HCT116 (cell line): Measurements from ENCODE around the gene DCP1B. TPM values are rescaled to one million over a fixed set of nuclear protein-coding genes. Genes with fewer than 3 reads are reported as not detected.

Experiments
- ATAC-seq: fragments of 200-7000 bp; cut with Tn5 transposase; 2 replicates; pipeline ENCODE4 v1.9.1; 2020; ENCODE audit warnings: mild to moderate bottlenecking, moderate library complexity
- BruUV-seq: library from RNA; stranded (reverse); fragments of 400-500 nt; replicated peaks from 2 replicates; lab custom pipeline; 2021; lab: Mats Ljungman, UMichigan
- CTCF ChIA-PET: fragments of 300-600 bp; sonication (Branson Sonifier 250); formaldehyde crosslinking; loops from one replicate; lab custom pipeline; 2021; ENCODE audit warnings: antibody characterized with exemption; lab: Charles Lee
- POLR2A ChIA-PET: fragments of 300-600, 350-600 bp; sonication (Branson Sonifier 250); formaldehyde crosslinking; loops from one replicate; lab custom pipeline; 2021; ENCODE audit warnings: antibody characterized with exemption; lab: Charles Lee
- RAD21 ChIA-PET, 2 experiments: fragments of 300-600 bp; sonication (Branson Sonifier 250); formaldehyde crosslinking; loops; one replicate each; lab custom pipeline; 2023; ENCODE audit warnings: low total read pairs in 2 of 2; ENCODE audit not compliant: uncharacterized antibody in 2 of 2, unreplicated experiment in 2 of 2, low non-redundant PET in 1 of 2; lab: Charles Lee
- DNase-seq: peaks from one replicate; pipeline ENCODE4 v3.0.0-alpha.2; 2010; ENCODE audit warnings: low read depth, low spot score
- H2AFZ ChIP-seq: fragments of 200-600 bp; shearing (Covaris generic), sonication (generic); 2 replicates; pipeline ENCODE4 v1.6.1; 2017; ENCODE audit warnings: low read depth, mixed run types, mixed read lengths, antibody characterized with exemption, low read length; ENCODE audit not compliant: poor library complexity, severe bottlenecking
- H3K27ac ChIP-seq: 2 replicates; pipeline ENCODE4 v1.5.1; 2012; ENCODE audit warnings: low read depth, low read length
- H3K27me3 ChIP-seq: fragments of 200-600 bp; sonication (generic); 2 replicates; pipeline ENCODE4 v1.6.1; 2016; ENCODE audit warnings: mixed run types, low read length, mixed read lengths; ENCODE audit not compliant: insufficient read depth
- H3K36me3 ChIP-seq, 2 experiments: fragments of 200-500 bp in 1 of 2; fragments of 200-600 bp in 1 of 2; sonication (Bioruptor generic) in 1 of 2; sonication (generic) in 1 of 2; 2 replicates each; pipeline versions ENCODE4 v1.5.1 to v1.6.1; 2014 to 2016; ENCODE audit warnings: low read length in 2 of 2, inconsistent platforms in 1 of 2, mixed read lengths in 1 of 2, mixed run types in 1 of 2; ENCODE audit not compliant: insufficient read depth in 2 of 2, control insufficient read depth in 1 of 2
- H3K4me1 ChIP-seq, 2 experiments: fragments of 200-600 bp in 1 of 2; sonication (generic) in 1 of 2; 2 replicates each; pipeline versions ENCODE4 v1.5.1 to v1.6.1; 2012 to 2017; ENCODE audit warnings: low read length in 2 of 2, inconsistent platforms in 1 of 2, mild to moderate bottlenecking in 1 of 2, mixed read lengths in 1 of 2, mixed run types in 1 of 2, moderate library complexity in 1 of 2; ENCODE audit not compliant: insufficient read depth in 2 of 2, control insufficient read depth in 1 of 2
- H3K4me2 ChIP-seq: fragments of 200-600 bp; sonication (generic); 2 replicates; pipeline ENCODE4 v1.6.1; 2017; ENCODE audit warnings: mixed run types, low read length, mixed read lengths
- H3K4me3 ChIP-seq, 2 experiments: fragments of 200-600 bp in 1 of 2; sonication (generic) in 1 of 2; replicated peaks in 1 of 2; 2 replicates each; pipeline ENCODE4 v1.5.1; 2011 to 2016; ENCODE audit warnings: low read length in 2 of 2, control low read depth in 1 of 2, low read depth in 1 of 2, mild to moderate bottlenecking in 1 of 2, mixed read lengths in 1 of 2, mixed run types in 1 of 2
- H3K79me2 ChIP-seq: fragments of 200-600 bp; sonication (generic); 2 replicates; pipeline ENCODE4 v1.6.1; 2017; ENCODE audit warnings: mild to moderate bottlenecking, mixed run types, low read length, moderate library complexity, mixed read lengths; ENCODE audit not compliant: insufficient read depth
- H3K9ac ChIP-seq: fragments of 200-600 bp; sonication (generic); 2 replicates; pipeline ENCODE4 v1.6.1; 2016; ENCODE audit warnings: low read length, mixed read lengths
- H3K9me2 ChIP-seq: fragments of 200-600 bp; sonication (generic), shearing (Covaris generic); 2 replicates; pipeline ENCODE4 v1.6.1; 2017; ENCODE audit warnings: mixed run types, mild to moderate bottlenecking, moderate library complexity; ENCODE audit not compliant: insufficient read depth
- H3K9me3 ChIP-seq, 2 experiments: fragments of 200-500 bp in 1 of 2; fragments of 200-600 bp in 1 of 2; sonication (Bioruptor generic) in 1 of 2; sonication (generic) in 1 of 2; 2 replicates each; pipeline ENCODE4 v1.6.1; 2014 to 2017; ENCODE audit warnings: low read length in 2 of 2, mixed read lengths in 2 of 2, inconsistent platforms in 1 of 2, low read depth in 1 of 2, mild to moderate bottlenecking in 1 of 2, mixed run types in 1 of 2, moderate library complexity in 1 of 2; ENCODE audit not compliant: control insufficient read depth in 1 of 2, insufficient read depth in 1 of 2
- H4K20me1 ChIP-seq: fragments of 200-600 bp; sonication (generic), shearing (Covaris generic); 2 replicates; pipeline ENCODE4 v1.6.1; 2017; ENCODE audit warnings: mixed run types, mild to moderate bottlenecking, moderate library complexity; ENCODE audit not compliant: insufficient read depth
- ATF3 ChIP-seq: IDR thresholded peaks from 2 replicates; pipeline ENCODE4 v1.6.1; 2012
- CEBPB ChIP-seq: IDR thresholded peaks from 2 replicates; pipeline ENCODE4 v1.6.1; 2012; ENCODE audit warnings: low read depth
- CTCF ChIP-seq, 3 experiments: fragments of 200-600 bp in 1 of 3; sonication (generic) in 1 of 3; IDR thresholded peaks in 2 of 3; conservative IDR thresholded peaks in 1 of 3; 2 replicates each; pipeline ENCODE4 v1.5.1; 2012 to 2017; ENCODE audit warnings: low read depth in 2 of 3, low read length in 2 of 3, antibody characterized with exemption in 1 of 3, borderline replicate concordance in 1 of 3, control low read depth in 1 of 3, mild to moderate bottlenecking in 1 of 3, mixed read lengths in 1 of 3, mixed run types in 1 of 3, moderate library complexity in 1 of 3; ENCODE audit not compliant: insufficient read depth in 1 of 3
- ELF1 ChIP-seq: IDR thresholded peaks from 2 replicates; pipeline ENCODE4 v1.6.1; 2012; ENCODE audit warnings: low read depth, borderline replicate concordance
- EZH2phosphoT487 ChIP-seq: fragments of 200-600 bp; IDR thresholded peaks from 2 replicates; pipeline ENCODE4 v1.6.1; 2018; ENCODE audit warnings: antibody characterized with exemption, borderline replicate concordance
- JUND ChIP-seq: IDR thresholded peaks from 2 replicates; pipeline ENCODE4 v1.6.1; 2012
- MAX ChIP-seq: IDR thresholded peaks from 2 replicates; pipeline ENCODE4 v1.6.1; 2012
- POLR2AphosphoS5 ChIP-seq: IDR thresholded peaks from 2 replicates; pipeline ENCODE4 v1.6.1; 2011; ENCODE audit warnings: mild to moderate bottlenecking, low read depth, low read length, moderate library complexity
- RAD21 ChIP-seq: IDR thresholded peaks from 2 replicates; pipeline ENCODE4 v1.6.1; 2012; ENCODE audit warnings: low read depth, mild to moderate bottlenecking
- REST ChIP-seq: IDR thresholded peaks from 2 replicates; pipeline ENCODE4 v1.6.1; 2012; ENCODE audit warnings: low read depth
- SIN3A ChIP-seq: IDR thresholded peaks from 2 replicates; pipeline ENCODE4 v1.6.1; 2012; ENCODE audit warnings: low read depth
- SRF ChIP-seq: IDR thresholded peaks from 2 replicates; pipeline ENCODE4 v1.6.1; 2012; ENCODE audit warnings: low read depth
- TCF7L2 ChIP-seq: IDR thresholded peaks from 2 replicates; pipeline ENCODE4 v1.7.0; 2011; ENCODE audit warnings: borderline replicate concordance, inconsistent platforms; ENCODE audit not compliant: insufficient read depth, insufficient read length; ENCODE audit errors: extremely low read depth
- ZBTB33 ChIP-seq: IDR thresholded peaks from 2 replicates; pipeline ENCODE4 v1.6.1; 2011; ENCODE audit warnings: mild to moderate bottlenecking, low read length, moderate library complexity; ENCODE audit not compliant: insufficient replicate concordance; ENCODE audit errors: extremely low read depth
- ZFX ChIP-seq: fragments of 450-650 bp; IDR thresholded peaks from 2 replicates; pipeline ENCODE4 v1.6.1; 2017
- intact Hi-C: fragments of 100-400 bp; cut with micrococcal nuclease; formaldehyde crosslinking; loops from 2 replicates; pipeline ENCODE4 v1.10.0; 2022
- total RNA-seq: library from RNA; stranded (reverse); gene quantifications from one replicate; pipeline ENCODE4 v1.2.1, GENCODE V29; 2021; ENCODE audit not compliant: unreplicated experiment

The DCP1B gene
- total RNA-seq, 1 experiment from 2014 or later, result 13.8 TPM

- RAD21 ChIA-PET, result no interaction called here
- H3K79me2 ChIP-seq, result no peaks in the 10 kb centered on the region
- H3K4me2 ChIP-seq, result no peak overlapping the region
- no peak overlapping the region for H3K9ac ChIP-seq
- intact Hi-C loops, result no loop called here
- H3K9me2 ChIP-seq, result no peaks in the 10 kb centered on the region
- no peaks in the 10 kb centered on the region for H3K4me1 ChIP-seq
- CTCF ChIA-PET, result no interaction called here
- H3K27me3 ChIP-seq, result no peaks in the 10 kb centered on the region
- H3K9me3 ChIP-seq, result no peaks in the 10 kb centered on the region
- no peak overlapping the region for H3K27ac ChIP-seq
- POLR2A ChIA-PET, result no interaction called here
- H2AFZ ChIP-seq, result no peak overlapping the region
- DNase-seq (no peak), ATAC-seq (no peak)
- no TSS peak for BruUV-seq
- H4K20me1 ChIP-seq, result no peaks in the 10 kb centered on the region
- H3K4me3 ChIP-seq, result no peak overlapping the region
- no peak for TF ChIP-seq ATF3
- TF ChIP-seq ELF1, result no peak
- TF ChIP-seq MAX, result no peak
- no peak for TF ChIP-seq POLR2AphosphoS5
- no peak for TF ChIP-seq CEBPB
- TF ChIP-seq SRF, result no peak
- TF ChIP-seq JUND, result no peak
- TF ChIP-seq ZBTB33, result no peak
- no peak for TF ChIP-seq TCF7L2
- no peak for TF ChIP-seq CTCF (IDR thresholded peaks at IDR 0.05 in 2 of 3, conservative IDR thresholded peaks at IDR 0.05 in 1 of 3; ENCODE audit: borderline replicate concordance in 1 of 3, insufficient read depth in 1 of 3, low read depth in 2 of 3, low read length in 2 of 3)
- no peak for TF ChIP-seq SIN3A
- no peak for TF ChIP-seq ZFX
- TF ChIP-seq EZH2phosphoT487, result no peak
- TF ChIP-seq RAD21, result no peak
- TF ChIP-seq REST, result no peak
- TF ChIP-seq, all 23 proteins: peak for 0
- no peaks in the 10 kb centered on the region for H3K36me3 ChIP-seq
Measured at GRCh38 chr12:1934831-1935230, 69.4 kb downstream of the DCP1B start.
